HL-60 (cell line): ENCODE data around the gene STK24.

Source experiments
- DNase-seq, 2 experiments: peaks; one replicate each; pipeline ENCODE4 v3.0.0-alpha.2; 2010 to 2020; ENCODE audit warnings: low read depth in 1 of 2, low spot score in 1 of 2
- H3K27ac ChIP-seq: fragments of 250-450 bp; sonication (Bioruptor Pico); replicated peaks from 2 replicates; pipeline ENCODE4 v1.5.1; 2020; ENCODE audit warnings: mild to moderate bottlenecking, moderate library complexity
- H3K27me3 ChIP-seq: fragments of 250-450 bp; sonication (Bioruptor Pico); 2 replicates; pipeline ENCODE4 v1.5.1; 2021; ENCODE audit warnings: mild to moderate bottlenecking, moderate library complexity; ENCODE audit not compliant: insufficient read depth, poor library complexity, severe bottlenecking
- H3K4me3 ChIP-seq: replicated peaks from 2 replicates; pipeline ENCODE4 v1.5.1; 2011; ENCODE audit warnings: mild to moderate bottlenecking, control low read depth, low read length; ENCODE audit not compliant: insufficient read depth
- GABPA ChIP-seq: IDR thresholded peaks from 2 replicates; pipeline ENCODE4 v1.6.1; 2012; ENCODE audit warnings: low read depth
- POLR2AphosphoS5 ChIP-seq: IDR thresholded peaks from 2 replicates; pipeline ENCODE4 v1.6.1; 2012; ENCODE audit warnings: low read depth
- SPI1 ChIP-seq: IDR thresholded peaks from 2 replicates; pipeline ENCODE4 v1.6.1; 2012; ENCODE audit warnings: low read depth, mild to moderate bottlenecking, borderline replicate concordance
- TF ChIP-seq, protein P1 (sequence below): IDR thresholded peaks from 2 replicates; pipeline ENCODE4 v1.6.1; 2012; ENCODE audit warnings: low read depth; ENCODE audit not compliant: insufficient replicate concordance
- TF ChIP-seq, protein P2 (sequence below): IDR thresholded peaks from one replicate; pipeline ENCODE4 v1.5.1; 2011; ENCODE audit warnings: low read length, control low read depth, inconsistent platforms; ENCODE audit not compliant: insufficient read depth

STK24 gene

DNA sequence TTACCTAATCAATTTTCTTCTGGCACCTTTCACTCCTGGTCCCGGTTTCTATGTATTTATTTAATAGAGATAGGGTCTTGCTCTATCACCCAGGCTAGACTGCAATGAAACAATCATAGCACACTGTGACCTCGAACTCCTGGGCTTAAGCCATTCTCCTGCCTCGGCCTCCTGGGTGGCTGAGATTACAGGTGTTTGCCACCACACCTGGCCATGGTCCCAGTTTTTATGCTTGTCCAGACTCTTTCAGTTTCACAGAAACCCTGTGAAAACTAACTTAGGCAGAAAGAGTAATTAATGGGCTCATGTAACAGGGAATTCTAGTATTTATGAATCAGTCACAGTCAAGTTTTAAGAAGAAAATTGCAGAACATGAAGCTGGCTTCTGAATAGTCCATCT, 9.0 kb upstream of the STK24 start:
- Histone ChIP-seq H3K4me3 (no peak overlapping the region), H3K27me3 (no peaks in the 10 kb centered on the region), H3K27ac (no peak overlapping the region)
- TF ChIP-seq GABPA = no peak
- TF ChIP-seq, protein P1, sequence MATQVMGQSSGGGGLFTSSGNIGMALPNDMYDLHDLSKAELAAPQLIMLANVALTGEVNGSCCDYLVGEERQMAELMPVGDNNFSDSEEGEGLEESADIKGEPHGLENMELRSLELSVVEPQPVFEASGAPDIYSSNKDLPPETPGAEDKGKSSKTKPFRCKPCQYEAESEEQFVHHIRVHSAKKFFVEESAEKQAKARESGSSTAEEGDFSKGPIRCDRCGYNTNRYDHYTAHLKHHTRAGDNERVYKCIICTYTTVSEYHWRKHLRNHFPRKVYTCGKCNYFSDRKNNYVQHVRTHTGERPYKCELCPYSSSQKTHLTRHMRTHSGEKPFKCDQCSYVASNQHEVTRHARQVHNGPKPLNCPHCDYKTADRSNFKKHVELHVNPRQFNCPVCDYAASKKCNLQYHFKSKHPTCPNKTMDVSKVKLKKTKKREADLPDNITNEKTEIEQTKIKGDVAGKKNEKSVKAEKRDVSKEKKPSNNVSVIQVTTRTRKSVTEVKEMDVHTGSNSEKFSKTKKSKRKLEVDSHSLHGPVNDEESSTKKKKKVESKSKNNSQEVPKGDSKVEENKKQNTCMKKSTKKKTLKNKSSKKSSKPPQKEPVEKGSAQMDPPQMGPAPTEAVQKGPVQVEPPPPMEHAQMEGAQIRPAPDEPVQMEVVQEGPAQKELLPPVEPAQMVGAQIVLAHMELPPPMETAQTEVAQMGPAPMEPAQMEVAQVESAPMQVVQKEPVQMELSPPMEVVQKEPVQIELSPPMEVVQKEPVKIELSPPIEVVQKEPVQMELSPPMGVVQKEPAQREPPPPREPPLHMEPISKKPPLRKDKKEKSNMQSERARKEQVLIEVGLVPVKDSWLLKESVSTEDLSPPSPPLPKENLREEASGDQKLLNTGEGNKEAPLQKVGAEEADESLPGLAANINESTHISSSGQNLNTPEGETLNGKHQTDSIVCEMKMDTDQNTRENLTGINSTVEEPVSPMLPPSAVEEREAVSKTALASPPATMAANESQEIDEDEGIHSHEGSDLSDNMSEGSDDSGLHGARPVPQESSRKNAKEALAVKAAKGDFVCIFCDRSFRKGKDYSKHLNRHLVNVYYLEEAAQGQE = no peak
- no peak for TF ChIP-seq SPI1
- no peak for TF ChIP-seq POLR2AphosphoS5
- TF ChIP-seq, protein P2, sequence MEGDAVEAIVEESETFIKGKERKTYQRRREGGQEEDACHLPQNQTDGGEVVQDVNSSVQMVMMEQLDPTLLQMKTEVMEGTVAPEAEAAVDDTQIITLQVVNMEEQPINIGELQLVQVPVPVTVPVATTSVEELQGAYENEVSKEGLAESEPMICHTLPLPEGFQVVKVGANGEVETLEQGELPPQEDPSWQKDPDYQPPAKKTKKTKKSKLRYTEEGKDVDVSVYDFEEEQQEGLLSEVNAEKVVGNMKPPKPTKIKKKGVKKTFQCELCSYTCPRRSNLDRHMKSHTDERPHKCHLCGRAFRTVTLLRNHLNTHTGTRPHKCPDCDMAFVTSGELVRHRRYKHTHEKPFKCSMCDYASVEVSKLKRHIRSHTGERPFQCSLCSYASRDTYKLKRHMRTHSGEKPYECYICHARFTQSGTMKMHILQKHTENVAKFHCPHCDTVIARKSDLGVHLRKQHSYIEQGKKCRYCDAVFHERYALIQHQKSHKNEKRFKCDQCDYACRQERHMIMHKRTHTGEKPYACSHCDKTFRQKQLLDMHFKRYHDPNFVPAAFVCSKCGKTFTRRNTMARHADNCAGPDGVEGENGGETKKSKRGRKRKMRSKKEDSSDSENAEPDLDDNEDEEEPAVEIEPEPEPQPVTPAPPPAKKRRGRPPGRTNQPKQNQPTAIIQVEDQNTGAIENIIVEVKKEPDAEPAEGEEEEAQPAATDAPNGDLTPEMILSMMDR = no peak
- DNase-seq = no peak

DNA sequence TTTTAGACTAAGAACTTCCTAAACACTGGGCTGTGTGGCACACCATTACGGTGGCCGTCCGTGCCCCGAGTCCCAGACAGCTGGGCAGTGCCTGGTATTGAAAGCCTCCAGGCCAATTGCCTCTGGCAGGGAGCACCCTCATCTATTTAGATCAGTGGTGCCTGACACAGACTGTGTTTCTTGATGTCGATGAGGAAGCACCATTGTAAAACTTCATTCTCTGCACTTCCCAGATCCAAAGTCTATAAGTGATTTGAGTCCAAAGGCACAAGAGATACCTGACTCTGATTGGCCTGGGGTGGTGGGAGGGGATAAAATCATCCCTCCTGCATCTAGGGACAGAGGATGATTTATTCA, 8.5 kb upstream of the STK24 start:
- Histone ChIP-seq H3K27me3 (no peaks in the 10 kb centered on the region), H3K27ac (no peak overlapping the region), H3K4me3 (no peak overlapping the region)
- TF ChIP-seq SPI1 (no peak), GABPA (no peak), POLR2AphosphoS5 (no peak)
- TF ChIP-seq, protein P1 = no peak
- TF ChIP-seq, protein P2 = no peak
- no peak for DNase-seq

DNA sequence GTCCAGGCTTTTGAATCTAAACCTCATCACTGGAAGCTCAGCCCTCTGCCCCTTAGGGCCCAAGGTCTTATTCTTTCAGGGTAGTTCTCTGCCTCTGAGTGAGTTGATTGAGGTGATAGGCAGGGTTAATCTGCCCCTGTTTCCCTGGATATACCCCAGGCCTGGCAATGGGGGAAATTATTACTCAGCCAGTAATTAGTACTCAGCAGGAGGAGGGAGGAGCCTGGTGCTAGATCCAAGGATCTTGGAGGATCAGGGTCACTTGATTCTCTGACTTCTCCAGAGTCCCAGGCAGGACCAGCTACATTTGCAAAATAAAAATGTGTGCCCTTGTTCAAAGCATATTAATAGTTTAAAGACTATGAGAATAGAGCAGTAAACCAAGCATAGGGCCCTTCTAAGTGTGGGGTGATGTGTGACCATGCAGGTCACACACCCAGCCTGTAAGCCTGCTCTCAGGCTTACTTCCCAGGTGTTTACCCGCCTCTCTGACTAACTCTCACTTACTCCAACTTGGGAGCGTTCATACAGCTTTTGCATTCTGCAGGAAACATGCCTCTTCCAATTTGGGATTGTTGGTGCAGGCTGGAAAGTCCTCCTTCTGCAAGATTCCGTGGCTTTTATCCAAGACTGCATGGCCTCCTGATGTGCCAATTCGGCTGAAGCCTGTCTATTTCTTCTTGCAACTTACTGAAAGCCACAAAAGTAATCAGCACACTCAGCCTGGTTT, 7.9 kb upstream of the STK24 start:
- no peak for DNase-seq
- H3K27ac ChIP-seq = no peak overlapping the region
- no peak overlapping the region for H3K4me3 ChIP-seq
- H3K27me3 ChIP-seq = no peaks in the 10 kb centered on the region
- TF ChIP-seq, protein P1 = no peak
- TF ChIP-seq GABPA = no peak
- no peak for TF ChIP-seq SPI1
- TF ChIP-seq, protein P2 = no peak
- TF ChIP-seq POLR2AphosphoS5 = no peak
